Measurements from ENCODE around the gene ZNF853. TPM values are rescaled to one million over a fixed set of nuclear protein-coding genes. Genes with fewer than 3 reads are reported as not detected.

ZNF853 gene
- total and polyA plus RNA-seq, 2 donors (not counting 3 experiments of a cell fraction or from before 2014, with no cell fraction given), result 0.47 to 0.58 TPM

- POLR2A ChIA-PET, result no interaction called here
- Histone ChIP-seq H3K27me3 (ENCODE audit: control insufficient read depth in 2 of 2, insufficient read depth in 2 of 2, low read length in 2 of 2) (no peaks in the 10 kb centered on the region), H3K4me3 (replicated peaks in 1 of 3; ENCODE audit: insufficient read depth in 1 of 3, low read depth in 1 of 3, low read length in 3 of 3) (no peak overlapping the region), H3K9me1 (replicated peaks; ENCODE audit: control insufficient read depth, extremely low read depth, insufficient read depth, low read length) (no peaks in the 10 kb centered on the region), H2AFZ (ENCODE audit: low read depth, low read length) (no peak overlapping the region), H3K4me1 (ENCODE audit: control insufficient read depth, extremely low read depth, insufficient read depth, low read length) (peaks cover 3% of the 10 kb centered on the region), H3K27ac (ENCODE audit: insufficient read depth, low read depth, low read length) (no peak overlapping the region), H4K20me1 (replicated peaks; ENCODE audit: control insufficient read depth, extremely low read depth, insufficient read depth, low read length) (no peaks in the 10 kb centered on the region), H3K9me3 (replicated peaks; ENCODE audit: control insufficient read depth, insufficient read depth, low read length) (no peaks in the 10 kb centered on the region), H3K36me3 (ENCODE audit: control insufficient read depth in 2 of 2, extremely low read depth in 1 of 2, insufficient read depth in 2 of 2, low read length in 2 of 2) (no peaks in the 10 kb centered on the region), H3K9ac (replicated peaks; ENCODE audit: extremely low read depth, insufficient read depth, low read length) (no peak overlapping the region), H3K4me2 (ENCODE audit: insufficient read depth, low read length) (no peak overlapping the region), H3K79me2 (ENCODE audit: control insufficient read depth, insufficient read depth, low read length) (no peaks in the 10 kb centered on the region)
- BruUV-seq (replicated peaks), result no TSS peak
- FAIRE-seq, result no peak
- CTCF ChIA-PET, result no interaction called here
- intact Hi-C loops (cut with micrococcal nuclease) (no loop called here), dilution Hi-C loops (cut with MboI; ENCODE audit: extremely low pct_ligation_motif_present, low sequenced_read_pairs) (no loop called here)
- no peak for TF ChIP-seq FOS (IDR thresholded peaks at IDR 0.05; ENCODE audit: borderline replicate concordance, insufficient read depth, low read length)
- TF ChIP-seq MAX (IDR thresholded peaks at IDR 0.05; ENCODE audit: insufficient read depth, insufficient read length), result no peak
- no peak for TF ChIP-seq POLR2AphosphoS5 (IDR thresholded peaks at IDR 0.05; ENCODE audit: insufficient read depth, low read depth, low read length)
- TF ChIP-seq POLR2A (IDR thresholded peaks at IDR 0.05; ENCODE audit: low read depth, low read length), result no peak
- no peak for TF ChIP-seq EZH2 (IDR thresholded peaks at IDR 0.05; ENCODE audit: borderline replicate concordance, low read depth, low read length, severe bottlenecking)
- no peak for TF ChIP-seq GATA2 (IDR thresholded peaks at IDR 0.05; ENCODE audit: insufficient read depth, insufficient read length, low read depth, low read length)
- TF ChIP-seq CTCF (IDR thresholded peaks at IDR 0.05; ENCODE audit: extremely low read depth in 1 of 2, insufficient read depth in 1 of 2, low read depth in 1 of 2, low read length in 2 of 2), result no peak
- TF ChIP-seq MYC (IDR thresholded peaks at IDR 0.05; ENCODE audit: low read depth, low read length), result no peak
- no peak for TF ChIP-seq JUN (IDR thresholded peaks at IDR 0.05; ENCODE audit: borderline replicate concordance, insufficient read depth, insufficient read length, low read depth)
- DNase-seq (ENCODE audit: low read depth, low spot score), result no peak
These were observed 16.2 kb downstream of the ZNF853 start for GRCh38 chr7:6631605-6632004.
